ENCODE data around the gene MCM8.
"Not testable (repeated sequence)": the region's sequence is repeated elsewhere in the genome, so short reads cannot be mapped to it uniquely, and the experiment has no call there.

Gene MCM8

GRCh38 chr20:6032907-6033306 is 82.5 kb downstream of the MCM8 start:
- Mint-ChIP-seq H3K4me1 (peaks cover 31% of the 10 kb centered on the region), H3K36me3 (peaks cover 44% of the 10 kb centered on the region)
- H3K4me3 Mint-ChIP-seq, H3K27me3 Mint-ChIP-seq, H3K27ac Mint-ChIP-seq, H3K9me3 Mint-ChIP-seq, DNase-seq, CTCF ChIA-PET: not testable (repeated sequence)

GRCh38 chr20:6034134-6034969 is 83.9 kb downstream of the MCM8 start:
- Mint-ChIP-seq H3K36me3 (peaks cover 43% of the 10 kb centered on the region), H3K4me3 (no peak overlapping the region), H3K9me3 (no peaks in the 10 kb centered on the region), H3K27ac (no peak overlapping the region), H3K4me1 (peaks cover 29% of the 10 kb centered on the region), H3K27me3 (no peaks in the 10 kb centered on the region)
- no peak for DNase-seq
- CTCF ChIA-PET: interaction anchor here (1.1 kb wide), 1 partner anchor 9 kb away, joined by 3 read pairs; no protein-coding TSS in a partner anchor

- Mint-ChIP-seq H3K9me3 (no peaks in the 10 kb centered on the region), H3K4me3 (no peak overlapping the region), H3K4me1 (peaks cover 15% of the 10 kb centered on the region), H3K27me3 (no peaks in the 10 kb centered on the region), H3K27ac (no peak overlapping the region), H3K36me3 (peaks cover 52% of the 10 kb centered on the region)
- no peak for DNase-seq
- CTCF ChIA-PET: no interaction called here
Measured at GRCh38 chr20:6036213-6036612, 85.8 kb downstream of the MCM8 start.

GRCh38 chr20:6037082-6037481 is 86.6 kb downstream of the MCM8 start:
- Mint-ChIP-seq H3K27ac (no peak overlapping the region), H3K4me1 (peaks cover 13% of the 10 kb centered on the region), H3K27me3 (no peaks in the 10 kb centered on the region), H3K4me3 (no peak overlapping the region), H3K9me3 (no peaks in the 10 kb centered on the region), H3K36me3 (peaks cover 52% of the 10 kb centered on the region)
- no peak for DNase-seq
- CTCF ChIA-PET: no interaction called here

- no peak overlapping the region for H3K27ac Mint-ChIP-seq
- H3K27me3 Mint-ChIP-seq: no peaks in the 10 kb centered on the region
- H3K9me3 Mint-ChIP-seq: no peaks in the 10 kb centered on the region
- peaks cover 50% of the 10 kb centered on the region for H3K36me3 Mint-ChIP-seq
- no peak overlapping the region for H3K4me3 Mint-ChIP-seq
- CTCF ChIA-PET: no interaction called here
- no peak for DNase-seq
- peaks cover 10% of the 10 kb centered on the region for H3K4me1 Mint-ChIP-seq
Measured at GRCh38 chr20:6038256-6038655, 87.8 kb downstream of the MCM8 start.

GRCh38 chr20:6039766-6040165 is 89.3 kb downstream of the MCM8 start:
- H3K36me3 Mint-ChIP-seq: peaks cover 40% of the 10 kb centered on the region

GRCh38 chr20:6040540-6040939 is 90.1 kb downstream of the MCM8 start:
- H3K36me3 Mint-ChIP-seq: peaks cover 37% of the 10 kb centered on the region
- no peak for DNase-seq
- no peaks in the 10 kb centered on the region for H3K4me1 Mint-ChIP-seq
- no peak overlapping the region for H3K27ac Mint-ChIP-seq
- H3K27me3 Mint-ChIP-seq: no peaks in the 10 kb centered on the region
- no peaks in the 10 kb centered on the region for H3K9me3 Mint-ChIP-seq
- H3K4me3 Mint-ChIP-seq: no peak overlapping the region
- CTCF ChIA-PET: no interaction called here

More at GRCh38 chr20:6039766-6040165, 89.3 kb downstream of the MCM8 start:
- Mint-ChIP-seq H3K4me1 (peaks cover under 1% of the 10 kb centered on the region), H3K9me3 (no peaks in the 10 kb centered on the region), H3K27ac (no peak overlapping the region), H3K27me3 (no peaks in the 10 kb centered on the region), H3K4me3 (no peak overlapping the region)
- no peak for DNase-seq
- CTCF ChIA-PET: no interaction called here

- no peaks in the 10 kb centered on the region for H3K9me3 Mint-ChIP-seq
- no peak overlapping the region for H3K27ac Mint-ChIP-seq
- H3K4me1 Mint-ChIP-seq: no peaks in the 10 kb centered on the region
- no peaks in the 10 kb centered on the region for H3K27me3 Mint-ChIP-seq
- CTCF ChIA-PET: no interaction called here
- DNase-seq: no peak
- no peak overlapping the region for H3K4me3 Mint-ChIP-seq
- peaks cover 35% of the 10 kb centered on the region for H3K36me3 Mint-ChIP-seq
Measured at GRCh38 chr20:6040958-6041807, 90.7 kb downstream of the MCM8 start.

GRCh38 chr20:6041808-6042265 is 91.4 kb downstream of the MCM8 start:
- DNase-seq: no peak
- peaks cover 31% of the 10 kb centered on the region for H3K36me3 Mint-ChIP-seq
- H3K27ac Mint-ChIP-seq: no peak overlapping the region
- CTCF ChIA-PET: no interaction called here
- H3K9me3 Mint-ChIP-seq: no peaks in the 10 kb centered on the region
- H3K4me3 Mint-ChIP-seq: no peak overlapping the region
- H3K4me1 Mint-ChIP-seq: no peaks in the 10 kb centered on the region
- no peaks in the 10 kb centered on the region for H3K27me3 Mint-ChIP-seq

GRCh38 chr20:6044115-6044514 is 93.7 kb downstream of the MCM8 start:
- no peak overlapping the region for H3K27ac Mint-ChIP-seq
- CTCF ChIA-PET: interaction anchor here (1.0 to 1.2 kb wide), 2 partner anchors 10 to 238 kb away, joined by 3 read pairs; no protein-coding TSS in a partner anchor
- DNase-seq: no peak

GRCh38 chr20:6045566-6045965 is 95.1 kb downstream of the MCM8 start:
- Mint-ChIP-seq H3K9me3 (no peaks in the 10 kb centered on the region), H3K4me3 (no peak overlapping the region), H3K27ac (no peak overlapping the region), H3K4me1 (no peaks in the 10 kb centered on the region), H3K27me3 (peaks cover 4% of the 10 kb centered on the region), H3K36me3 (peaks cover 11% of the 10 kb centered on the region)
- CTCF ChIA-PET: no interaction called here
- DNase-seq: no peak

More at GRCh38 chr20:6044115-6044514, 93.7 kb downstream of the MCM8 start:
- H3K9me3 Mint-ChIP-seq: no peaks in the 10 kb centered on the region
- no peaks in the 10 kb centered on the region for H3K27me3 Mint-ChIP-seq
- H3K36me3 Mint-ChIP-seq: peaks cover 22% of the 10 kb centered on the region
- no peak overlapping the region for H3K4me3 Mint-ChIP-seq
- H3K4me1 Mint-ChIP-seq: no peaks in the 10 kb centered on the region

- no peaks in the 10 kb centered on the region for H3K4me1 Mint-ChIP-seq
- CTCF ChIA-PET: no interaction called here
- H3K27ac Mint-ChIP-seq: no peak overlapping the region
Measured at GRCh38 chr20:6046432-6046831, 96.0 kb downstream of the MCM8 start.

GRCh38 chr20:6048391-6048790 is 97.9 kb downstream of the MCM8 start:
- Mint-ChIP-seq H3K4me1 (peaks cover 6% of the 10 kb centered on the region), H3K36me3 (peaks cover 1% of the 10 kb centered on the region), H3K27ac (no peak overlapping the region), H3K9me3 (no peaks in the 10 kb centered on the region), H3K27me3 (peaks cover 31% of the 10 kb centered on the region), H3K4me3 (no peak overlapping the region)
- no peak for DNase-seq
- CTCF ChIA-PET: no interaction called here

More at GRCh38 chr20:6046432-6046831, 96.0 kb downstream of the MCM8 start:
- no peak for DNase-seq
- peaks cover 13% of the 10 kb centered on the region for H3K27me3 Mint-ChIP-seq
- H3K9me3 Mint-ChIP-seq: no peaks in the 10 kb centered on the region
- H3K4me3 Mint-ChIP-seq: no peak overlapping the region
- peaks cover 8% of the 10 kb centered on the region for H3K36me3 Mint-ChIP-seq

All from activated naive CD4-positive, alpha-beta T cell treated with anti-CD3 and anti-CD28 coated beads, Interleukin-2, amount 10 ng/mL, durations not matched to agents 7 days and 5 days (primary cell).